BE2C (cell line): ENCODE measurements around the gene HDAC7.

Source experiments
- DNase-seq: peaks from one replicate; pipeline ENCODE4 v3.0.0-alpha.2; 2020
- H3K27me3 ChIP-seq: fragments of 250-450 bp; sonication (Bioruptor Pico); 2 replicates; pipeline ENCODE4 v1.5.1; 2020; ENCODE audit warnings: mild to moderate bottlenecking
- H3K36me3 ChIP-seq: fragments of 250-450 bp; sonication (Bioruptor Pico); 2 replicates; pipeline ENCODE4 v1.5.1; 2020; ENCODE audit warnings: mild to moderate bottlenecking
- H3K4me1 ChIP-seq: fragments of 250-450 bp; sonication (Bioruptor Pico); 2 replicates; pipeline ENCODE4 v1.5.1; 2020
- H3K4me3 ChIP-seq: 2 replicates; pipeline ENCODE4 v1.5.1; 2011; ENCODE audit warnings: low read depth, low read length
- H3K9me3 ChIP-seq: fragments of 250-450 bp; sonication (Bioruptor Pico); 2 replicates; pipeline ENCODE4 v1.5.1; 2020
- CTCF ChIP-seq: IDR thresholded peaks from 2 replicates; pipeline ENCODE4 v1.5.1; 2012; ENCODE audit warnings: mild to moderate bottlenecking, low read depth, low read length

HDAC7 gene

DNA sequence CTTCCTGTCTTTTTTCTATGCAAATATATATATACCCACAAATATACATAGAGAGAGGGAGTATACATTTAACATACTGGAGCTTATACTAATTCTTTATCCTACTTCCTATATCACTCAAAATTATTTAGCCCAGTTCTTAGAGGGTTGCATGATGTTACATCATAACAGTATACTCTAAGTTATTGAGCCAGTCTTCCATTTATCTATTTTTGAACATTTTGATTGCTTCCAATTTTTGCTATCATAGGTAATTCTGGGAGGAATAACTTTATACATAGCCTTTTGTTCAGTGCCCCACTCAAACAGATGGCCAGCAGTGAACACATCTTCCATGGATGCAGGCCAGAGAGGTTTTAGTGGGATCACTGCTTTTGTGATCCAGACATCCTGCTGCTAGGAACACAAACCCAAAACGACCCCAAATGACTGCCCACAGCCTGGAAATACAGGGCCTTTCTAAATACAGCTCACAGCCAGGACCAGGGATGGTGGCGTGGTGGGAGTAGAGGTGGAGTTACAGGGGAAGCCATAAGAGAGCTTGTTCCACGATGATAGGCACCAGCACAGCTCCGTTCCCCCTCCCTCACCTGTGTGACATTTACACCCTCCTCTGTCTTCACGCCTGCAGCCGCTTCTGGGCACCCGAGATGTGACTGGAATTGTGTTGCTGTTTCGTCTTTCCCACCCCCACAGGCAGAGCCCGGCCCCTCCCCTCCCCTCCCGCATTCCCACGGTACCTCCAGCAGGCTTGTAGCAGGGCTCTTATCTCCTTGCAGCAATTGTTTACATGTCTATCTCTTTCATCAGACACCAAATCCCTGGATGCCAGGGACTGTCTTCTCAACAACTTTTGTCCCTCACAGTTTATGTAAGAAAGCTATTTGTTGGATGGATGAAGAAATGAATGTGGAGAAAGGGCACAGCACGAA lies 30.7 kb upstream of the HDAC7 start:
- TF ChIP-seq CTCF, result no peak
- H3K36me3 ChIP-seq, result no peaks in the 10 kb centered on the region

DNA sequence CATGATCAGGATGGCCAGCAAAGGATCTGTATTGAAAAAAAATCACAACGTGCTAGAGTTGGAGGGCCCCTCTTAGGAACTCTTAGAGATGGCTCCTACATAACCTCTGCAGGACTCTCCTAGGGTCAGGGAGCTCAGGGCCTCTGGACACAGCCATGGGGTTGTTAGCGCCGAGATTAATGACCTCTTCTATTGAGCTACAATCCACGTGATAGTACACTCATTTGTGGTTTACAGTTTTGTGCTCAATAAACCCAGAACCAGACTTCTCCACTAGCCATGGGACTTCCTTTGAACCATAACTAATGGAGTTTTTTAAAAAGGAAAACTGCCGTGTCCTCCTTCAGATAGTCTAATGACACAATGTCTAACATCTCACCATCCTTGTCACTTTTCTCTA lies 29.6 kb upstream of the HDAC7 start:
- no peak overlapping the region for H3K4me3 ChIP-seq
- no peaks in the 10 kb centered on the region for H3K4me1 ChIP-seq
- H3K27me3 ChIP-seq, result no peaks in the 10 kb centered on the region
- TF ChIP-seq CTCF, result no peak
- DNase-seq, result no peak
- no peaks in the 10 kb centered on the region for H3K36me3 ChIP-seq
- no peaks in the 10 kb centered on the region for H3K9me3 ChIP-seq

More for the DNA sequence above, 30.7 kb upstream of the HDAC7 start:
- Histone ChIP-seq H3K4me1 (no peaks in the 10 kb centered on the region), H3K27me3 (no peaks in the 10 kb centered on the region), H3K9me3 (no peaks in the 10 kb centered on the region), H3K4me3 (no peak overlapping the region)
- no peak for DNase-seq

DNA sequence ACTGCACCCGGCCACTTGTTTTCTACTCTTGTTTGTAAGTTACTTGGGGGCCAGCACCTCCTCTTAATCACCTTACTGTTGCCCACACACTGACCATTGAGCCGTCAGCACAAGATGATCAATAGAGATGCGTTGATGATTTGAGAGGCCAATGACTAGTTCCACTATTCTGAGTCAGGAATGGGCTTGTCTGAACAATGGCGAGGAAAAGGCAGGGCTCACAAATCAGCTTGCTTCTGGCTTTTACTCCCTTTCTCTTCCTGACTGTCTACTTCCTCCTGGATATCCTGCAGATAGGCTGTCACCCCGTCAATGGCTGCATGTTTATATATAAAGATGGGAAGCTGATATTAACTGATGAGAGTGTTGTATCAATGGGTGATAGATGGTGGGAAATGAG lies 29.1 kb upstream of the HDAC7 start:
- no peak for DNase-seq
- Histone ChIP-seq H3K4me3 (no peak overlapping the region), H3K27me3 (no peaks in the 10 kb centered on the region), H3K9me3 (no peaks in the 10 kb centered on the region), H3K4me1 (no peaks in the 10 kb centered on the region), H3K36me3 (no peaks in the 10 kb centered on the region)
- no peak for TF ChIP-seq CTCF

GRCh38 chr12:47846294-47846996 lies 26.7 kb upstream of the HDAC7 start:
- Histone ChIP-seq H3K27me3 (no peaks in the 10 kb centered on the region), H3K36me3 (no peaks in the 10 kb centered on the region), H3K4me1 (no peaks in the 10 kb centered on the region), H3K9me3 (no peaks in the 10 kb centered on the region), H3K4me3 (no peak overlapping the region)
- DNase-seq, result no peak
- TF ChIP-seq CTCF, result no peak

GRCh38 chr12:47845081-47845480 lies 25.4 kb upstream of the HDAC7 start:
- H3K27me3 ChIP-seq, result no peaks in the 10 kb centered on the region
- no peak for DNase-seq
- no peaks in the 10 kb centered on the region for H3K36me3 ChIP-seq
- H3K9me3 ChIP-seq, result no peaks in the 10 kb centered on the region
- TF ChIP-seq CTCF, result no peak
- no peaks in the 10 kb centered on the region for H3K4me1 ChIP-seq
- no peak overlapping the region for H3K4me3 ChIP-seq
